ENCODE measurements around the gene NET1.
A peak's percentile ranks its signal among the peaks of the same experiment; 100 is the strongest.

The NET1 gene

GRCh38 chr10:5441106-5441505, 28.7 kb downstream of the NET1 start:
- Histone ChIP-seq H3K27ac (no peak overlapping the region), H3K4me3 (ENCODE audit: low read depth, low read length) (no peak overlapping the region), H3K79me2 (no peaks in the 10 kb centered on the region), H2AFZ (no peak overlapping the region), H3K27me3 (ENCODE audit: control insufficient read depth, insufficient read depth, low read length) (no peaks in the 10 kb centered on the region), H3K4me1 (no peaks in the 10 kb centered on the region), H3K9me3 (ENCODE audit: control insufficient read depth, low read length) (no peaks in the 10 kb centered on the region), H3K9ac (no peak overlapping the region), H3K36me3 (ENCODE audit: control insufficient read depth, insufficient read depth, low read length) (no peaks in the 10 kb centered on the region), H3K4me2 (ENCODE audit: low read length) (no peak overlapping the region)
- no peak for TF ChIP-seq CTCF (IDR thresholded peaks at IDR 0.05)

- Histone ChIP-seq H3K79me2 (no peaks in the 10 kb centered on the region), H2AFZ (no peak overlapping the region), H3K9me3 (ENCODE audit: control insufficient read depth, low read length) (no peaks in the 10 kb centered on the region), H3K36me3 (ENCODE audit: control insufficient read depth, insufficient read depth, low read length) (no peaks in the 10 kb centered on the region), H3K27me3 (ENCODE audit: control insufficient read depth, insufficient read depth, low read length) (no peaks in the 10 kb centered on the region), H3K27ac (no peak overlapping the region), H3K4me1 (no peaks in the 10 kb centered on the region), H3K4me2 (ENCODE audit: low read length) (no peak overlapping the region), H3K4me3 (ENCODE audit: low read depth, low read length) (no peak overlapping the region), H3K9ac (no peak overlapping the region)
- TF ChIP-seq CTCF (IDR thresholded peaks at IDR 0.05), result peak; percentile 80
Measured at GRCh38 chr10:5442065-5442989, 30.0 kb downstream of the NET1 start.

- no peaks in the 10 kb centered on the region for H3K27me3 ChIP-seq (ENCODE audit: control insufficient read depth, insufficient read depth, low read length)
- no peak overlapping the region for H2AFZ ChIP-seq
- no peaks in the 10 kb centered on the region for H3K9me3 ChIP-seq (ENCODE audit: control insufficient read depth, low read length)
- no peaks in the 10 kb centered on the region for H3K4me1 ChIP-seq
- H3K4me3 ChIP-seq (ENCODE audit: low read depth, low read length), result no peak overlapping the region
- H3K79me2 ChIP-seq, result no peaks in the 10 kb centered on the region
- no peak overlapping the region for H3K4me2 ChIP-seq (ENCODE audit: low read length)
- H3K36me3 ChIP-seq (ENCODE audit: control insufficient read depth, insufficient read depth, low read length), result no peaks in the 10 kb centered on the region
- no peak for TF ChIP-seq CTCF (IDR thresholded peaks at IDR 0.05)
- no peak overlapping the region for H3K9ac ChIP-seq
- H3K27ac ChIP-seq, result no peak overlapping the region
Measured at GRCh38 chr10:5442990-5443370, 30.6 kb downstream of the NET1 start.

GRCh38 chr10:5443429-5443828, 31.1 kb downstream of the NET1 start:
- H3K9me3 ChIP-seq (ENCODE audit: control insufficient read depth, low read length), result no peaks in the 10 kb centered on the region
- H3K27me3 ChIP-seq (ENCODE audit: control insufficient read depth, insufficient read depth, low read length), result no peaks in the 10 kb centered on the region
- H3K4me1 ChIP-seq, result no peaks in the 10 kb centered on the region
- no peaks in the 10 kb centered on the region for H3K79me2 ChIP-seq
- no peak overlapping the region for H3K4me3 ChIP-seq (ENCODE audit: low read depth, low read length)
- TF ChIP-seq CTCF (IDR thresholded peaks at IDR 0.05), result no peak
- H2AFZ ChIP-seq, result no peak overlapping the region
- no peak overlapping the region for H3K4me2 ChIP-seq (ENCODE audit: low read length)
- H3K27ac ChIP-seq, result no peak overlapping the region
- no peaks in the 10 kb centered on the region for H3K36me3 ChIP-seq (ENCODE audit: control insufficient read depth, insufficient read depth, low read length)
- H3K9ac ChIP-seq, result no peak overlapping the region

- Histone ChIP-seq H3K27me3 (ENCODE audit: control insufficient read depth, insufficient read depth, low read length) (no peaks in the 10 kb centered on the region), H3K9ac (no peak overlapping the region), H3K27ac (no peak overlapping the region), H3K4me3 (ENCODE audit: low read depth, low read length) (no peak overlapping the region), H3K4me2 (ENCODE audit: low read length) (no peak overlapping the region), H3K79me2 (no peaks in the 10 kb centered on the region), H2AFZ (no peak overlapping the region), H3K36me3 (ENCODE audit: control insufficient read depth, insufficient read depth, low read length) (no peaks in the 10 kb centered on the region), H3K9me3 (ENCODE audit: control insufficient read depth, low read length) (no peaks in the 10 kb centered on the region), H3K4me1 (no peaks in the 10 kb centered on the region)
- no peak for TF ChIP-seq CTCF (IDR thresholded peaks at IDR 0.05)
Measured at GRCh38 chr10:5445006-5445405, 32.6 kb downstream of the NET1 start.

Data from parathyroid adenoma (tissue), 2 donors.